Urinary bladder (tissue), 4 donors: ENCODE results near the gene MCM9. TPM values are rescaled to one million over a fixed set of nuclear protein-coding genes. Genes with fewer than 3 reads are reported as not detected.

Experiments used
- DNase-seq: peaks from one replicate; pipeline ENCODE4 v3.0.0-alpha.2; 2015; ENCODE audit errors: extremely low spot score
- H3K27ac ChIP-seq: one replicate; pipeline ENCODE4 v1.5.1; 2013; ENCODE audit warnings: low read depth, mild to moderate bottlenecking, moderate library complexity
- H3K36me3 ChIP-seq: one replicate; pipeline ENCODE4 v1.6.1; 2013; ENCODE audit warnings: mild to moderate bottlenecking, moderate library complexity; ENCODE audit not compliant: insufficient read depth
- H3K4me1 ChIP-seq: one replicate; pipeline ENCODE4 v1.6.1; 2013; ENCODE audit warnings: mild to moderate bottlenecking, moderate library complexity; ENCODE audit not compliant: insufficient read depth
- H3K4me3 ChIP-seq: one replicate; pipeline ENCODE4 v1.5.1; 2013; ENCODE audit warnings: low read depth, low read length
- WGBS: extraction: QIAGEN DNeasy Blood & Tissue Kit; methylation state at CpG from one replicate; pipeline ENCODE4 v1.1.7; 2013; 5-methylcytosine and 5-hydroxymethylcytosine counted together
- polyA plus RNA-seq: library from polyadenylated mRNA; stranded (reverse); fragments of 200-250 nt; gene quantifications from one replicate; pipeline ENCODE4 v1.2.3, GENCODE V29; 2013
- total RNA-seq: library from RNA; depleted of rRNA; stranded (reverse); fragments of >200 nt; gene quantifications from one replicate; pipeline ENCODE4 v1.2.3, GENCODE V29; 2014
- donor health status: healthy with polysubstance abuse.
- donor health status: healthy.

MCM9 gene
- total and polyA plus RNA-seq, 2 donors: 7.5 to 26.3 TPM

GRCh38 chr6:118917546-118918328 is 17.2 kb downstream of the MCM9 start:
- no peak overlapping the region for H3K27ac ChIP-seq
- no peaks in the 10 kb centered on the region for H3K4me1 ChIP-seq
- H3K36me3 ChIP-seq: peaks cover 6% of the 10 kb centered on the region
- no peak overlapping the region for H3K4me3 ChIP-seq
- 81% methylated on average over 5 of the region's 5 CpGs for WGBS
- no peak for DNase-seq

GRCh38 chr6:118914598-118914997 is 20.4 kb downstream of the MCM9 start:
- no peak for DNase-seq
- H3K4me3 ChIP-seq: no peak overlapping the region
- H3K27ac ChIP-seq: no peak overlapping the region
- no peaks in the 10 kb centered on the region for H3K4me1 ChIP-seq
- peaks cover 6% of the 10 kb centered on the region for H3K36me3 ChIP-seq

DNA sequence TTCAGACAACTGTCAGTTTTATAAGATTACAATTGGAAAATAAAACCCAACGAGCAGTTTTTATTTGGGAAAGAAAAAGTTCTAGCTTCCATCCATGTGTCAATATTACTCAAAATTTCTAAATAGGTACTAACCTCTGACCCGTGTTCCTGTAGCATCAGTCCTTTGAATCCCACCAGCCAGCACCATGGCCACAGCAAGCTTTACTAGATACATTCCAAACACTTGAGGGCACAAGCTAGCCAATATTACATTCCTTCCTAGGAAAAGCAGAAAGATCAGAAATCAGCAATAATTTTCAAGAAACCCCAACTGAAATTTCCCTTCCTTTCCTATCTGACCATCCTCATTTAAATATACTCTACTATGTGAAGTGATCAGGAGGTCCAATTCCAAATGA is 21.8 kb downstream of the MCM9 start:
- WGBS: 78% methylated on average over 2 of the region's 2 CpGs
- Histone ChIP-seq H3K27ac (no peak overlapping the region), H3K36me3 (peaks cover 6% of the 10 kb centered on the region), H3K4me3 (no peak overlapping the region), H3K4me1 (no peaks in the 10 kb centered on the region)
- DNase-seq: no peak

DNA sequence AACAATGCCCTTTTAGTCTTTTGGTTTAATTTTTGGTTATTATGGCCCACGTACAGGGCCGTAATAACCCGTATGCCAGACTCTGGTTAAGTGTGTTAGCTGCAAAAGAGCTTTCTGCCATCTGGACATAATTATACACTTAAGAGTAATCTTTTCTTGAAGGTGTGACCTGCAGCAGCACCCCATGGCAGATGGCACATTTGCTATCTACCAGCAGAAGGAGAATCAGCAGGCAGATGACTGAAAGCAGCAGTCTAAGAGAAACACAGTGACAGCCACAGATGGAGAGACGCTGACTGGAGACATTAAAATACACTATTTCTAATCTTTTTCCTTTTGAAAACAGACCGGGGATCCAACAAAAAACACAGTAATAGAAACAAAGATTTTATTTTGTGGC is 22.3 kb downstream of the MCM9 start:
- DNase-seq: no peak
- Histone ChIP-seq H3K4me3 (no peak overlapping the region), H3K27ac (no peak overlapping the region), H3K36me3 (peaks cover 5% of the 10 kb centered on the region), H3K4me1 (no peaks in the 10 kb centered on the region)
- WGBS: 73% methylated on average over 5 of the region's 5 CpGs

DNA sequence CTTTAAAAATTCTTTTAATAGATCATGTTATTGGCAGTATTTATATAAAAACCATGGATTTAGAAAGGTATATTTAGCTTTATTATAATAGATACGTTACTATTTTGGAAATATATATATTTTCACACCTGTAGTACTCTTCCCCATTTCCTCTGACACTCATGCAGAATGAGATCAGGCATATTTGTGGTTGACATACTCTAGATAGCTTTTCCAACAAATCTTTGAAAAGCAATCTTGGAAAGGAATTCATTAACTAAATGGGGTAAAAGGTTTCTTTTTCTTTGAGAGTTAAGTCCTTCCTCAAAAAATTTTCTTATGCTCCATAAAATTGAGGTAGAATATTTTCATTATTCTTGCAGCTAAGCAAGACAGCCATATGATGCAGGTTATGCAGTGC is 26.5 kb downstream of the MCM9 start:
- H3K4me1 ChIP-seq: no peaks in the 10 kb centered on the region
- no peak for DNase-seq
- H3K4me3 ChIP-seq: no peak overlapping the region
- H3K27ac ChIP-seq: no peak overlapping the region
- 64% methylated on average over 1 of the region's 1 CpG for WGBS
- H3K36me3 ChIP-seq: no peaks in the 10 kb centered on the region

DNA sequence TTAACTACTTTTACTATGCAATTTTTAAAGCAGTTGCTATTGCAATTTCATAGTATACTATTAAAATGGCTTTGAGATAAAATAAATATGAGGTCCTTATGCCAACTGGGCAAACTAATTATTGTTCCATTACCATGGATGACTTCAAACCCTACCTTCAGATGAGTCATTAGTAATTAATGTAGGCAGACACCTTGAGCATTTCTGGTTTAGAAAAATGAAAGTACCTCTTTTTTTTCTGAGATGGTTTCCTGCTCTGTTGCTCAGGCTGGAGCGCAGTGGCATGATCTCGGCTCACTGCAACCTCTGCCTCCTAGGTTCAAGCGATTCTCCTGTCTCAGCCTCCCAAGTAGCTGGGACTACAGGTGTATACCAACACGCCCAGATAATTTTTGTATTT is 29.1 kb downstream of the MCM9 start:
- Histone ChIP-seq H3K4me1 (no peaks in the 10 kb centered on the region), H3K36me3 (no peaks in the 10 kb centered on the region), H3K4me3 (no peak overlapping the region), H3K27ac (no peak overlapping the region)
- 97% methylated on average over 4 of the region's 4 CpGs for WGBS
- no peak for DNase-seq

GRCh38 chr6:118905084-118905483 is 29.9 kb downstream of the MCM9 start:
- DNase-seq: no peak
- Histone ChIP-seq H3K27ac (no peak overlapping the region), H3K36me3 (no peaks in the 10 kb centered on the region), H3K4me1 (no peaks in the 10 kb centered on the region), H3K4me3 (no peak overlapping the region)

DNA sequence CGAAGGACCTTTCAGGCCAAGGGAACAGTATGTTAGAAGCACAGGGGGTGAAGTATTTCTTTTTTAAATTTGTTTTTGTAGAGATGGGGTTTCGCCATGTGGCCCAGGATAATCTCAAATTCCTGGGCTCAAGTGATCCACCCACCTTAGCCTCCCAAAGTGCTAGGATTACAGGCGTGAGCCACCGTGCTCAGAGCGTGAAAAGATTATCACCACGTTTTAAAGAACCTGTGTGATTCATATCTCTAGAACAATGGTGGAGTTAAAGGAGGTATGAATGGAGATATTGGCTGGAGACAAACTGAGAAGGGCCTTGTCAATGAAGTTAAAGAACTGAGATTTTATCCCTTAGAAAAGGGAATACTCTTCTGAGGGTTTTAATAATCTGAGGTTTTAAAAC is 31.3 kb downstream of the MCM9 start:
- Histone ChIP-seq H3K4me3 (no peak overlapping the region), H3K36me3 (no peaks in the 10 kb centered on the region), H3K4me1 (peaks cover 2% of the 10 kb centered on the region), H3K27ac (no peak overlapping the region)
- WGBS: 92% methylated on average over 6 of the region's 6 CpGs
- no peak for DNase-seq

DNA sequence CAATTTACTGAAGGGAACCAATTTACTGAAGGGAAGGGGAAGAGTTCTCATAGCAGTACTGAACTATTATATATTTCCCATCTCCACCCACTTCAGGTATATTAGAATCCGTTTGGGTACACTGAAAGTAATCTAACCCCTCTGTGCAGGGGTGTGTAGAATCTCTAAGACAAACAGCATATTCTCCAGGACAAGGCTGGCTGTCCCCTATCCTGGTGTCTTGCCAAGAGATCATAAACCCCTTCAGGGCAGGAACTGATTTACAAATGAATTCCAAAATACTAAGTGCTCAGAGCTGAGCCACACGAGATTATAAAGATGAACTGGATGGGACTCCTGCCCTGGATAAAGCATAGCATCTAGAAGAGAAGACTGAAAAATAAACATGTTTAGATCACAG is 31.8 kb downstream of the MCM9 start:
- no peak overlapping the region for H3K27ac ChIP-seq
- no peak for DNase-seq
- WGBS: 53% methylated on average over 2 of the region's 2 CpGs
- H3K36me3 ChIP-seq: no peaks in the 10 kb centered on the region
- H3K4me1 ChIP-seq: peaks cover 2% of the 10 kb centered on the region
- no peak overlapping the region for H3K4me3 ChIP-seq

DNA sequence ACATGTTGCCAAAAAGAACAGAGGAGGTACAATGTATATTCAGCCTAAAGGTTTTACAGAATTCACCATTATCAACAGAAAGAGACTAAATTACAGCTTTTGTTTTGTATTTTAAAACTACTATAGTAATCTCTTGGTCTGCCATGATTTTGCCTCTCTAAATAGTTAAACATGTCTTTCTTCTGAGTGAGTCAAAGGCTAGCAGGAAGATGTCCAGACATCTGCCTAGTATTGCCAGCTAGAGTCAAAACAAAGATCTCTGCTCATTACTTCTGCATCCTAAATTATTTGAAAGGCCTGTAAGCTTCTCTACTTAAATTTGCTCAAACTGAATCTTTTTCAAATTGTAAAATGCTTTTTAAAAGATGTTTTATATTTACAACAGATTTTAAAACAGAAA is 32.2 kb downstream of the MCM9 start:
- H3K4me3 ChIP-seq: no peak overlapping the region
- H3K36me3 ChIP-seq: no peaks in the 10 kb centered on the region
- peaks cover 2% of the 10 kb centered on the region for H3K4me1 ChIP-seq
- DNase-seq: no peak
- H3K27ac ChIP-seq: no peak overlapping the region

DNA sequence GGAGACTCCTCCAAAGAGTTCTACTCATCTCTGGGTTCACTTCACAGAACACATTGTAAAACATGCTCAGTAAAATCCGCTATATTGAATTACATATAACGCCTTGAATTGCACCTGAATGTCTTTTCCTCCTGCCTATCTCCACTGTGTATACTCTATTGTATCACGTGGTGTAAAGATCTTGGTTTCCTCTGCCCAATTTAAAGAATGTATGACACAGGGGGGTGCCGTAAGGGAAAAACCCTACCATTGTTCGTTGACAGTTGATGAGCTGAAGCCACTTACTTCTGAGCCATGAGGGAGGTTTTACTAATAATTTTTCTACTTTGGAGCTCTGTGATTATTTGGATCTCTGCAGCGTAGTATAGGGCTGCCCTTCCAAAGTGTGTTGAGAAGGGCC is 35.0 kb downstream of the MCM9 start:
- no peak for DNase-seq
- Histone ChIP-seq H3K36me3 (no peaks in the 10 kb centered on the region), H3K4me1 (peaks cover 5% of the 10 kb centered on the region), H3K4me3 (no peak overlapping the region), H3K27ac (no peak overlapping the region)
- 74% methylated on average over 6 of the region's 6 CpGs for WGBS

GRCh38 chr6:118897386-118897785 is 37.6 kb downstream of the MCM9 start:
- Histone ChIP-seq H3K4me1 (peaks cover 5% of the 10 kb centered on the region), H3K4me3 (no peak overlapping the region), H3K36me3 (no peaks in the 10 kb centered on the region), H3K27ac (no peak overlapping the region)
- no peak for DNase-seq

DNA sequence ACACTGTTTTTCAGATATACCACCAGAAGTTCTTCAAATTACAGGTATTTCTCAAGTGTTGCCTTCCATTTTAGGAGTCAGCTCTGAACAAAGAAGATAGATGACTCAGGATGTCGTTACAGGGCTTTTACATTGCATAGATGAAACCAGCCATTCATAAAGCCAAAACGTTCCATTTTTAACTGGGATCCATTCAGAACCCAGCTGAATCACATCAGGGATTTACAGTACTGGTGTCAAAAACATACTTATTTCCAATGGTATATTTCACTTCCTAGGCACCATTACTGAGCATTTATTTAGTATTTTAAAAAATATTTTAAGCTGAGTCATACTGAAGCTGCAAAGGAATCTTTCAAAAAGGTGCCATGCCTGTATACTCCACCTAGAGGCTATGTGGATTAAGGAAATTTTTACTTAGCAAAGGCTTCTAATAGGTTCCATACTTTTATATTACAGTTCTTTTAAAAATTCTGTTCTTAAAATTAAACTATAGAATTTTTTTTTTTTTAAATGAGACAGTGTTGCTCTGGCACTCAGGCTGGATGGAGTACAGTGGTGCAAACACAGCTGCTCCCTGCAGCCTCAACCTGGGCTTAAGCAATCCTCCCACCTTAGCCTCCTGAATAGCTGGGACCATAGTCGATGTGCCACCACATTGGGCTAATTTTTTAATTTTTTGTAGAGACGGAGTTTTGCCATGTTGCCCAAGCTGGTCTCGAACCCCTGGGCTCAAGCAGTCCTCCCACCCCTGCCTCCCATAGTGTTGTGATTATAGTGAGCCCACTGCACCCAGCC is 38.4 kb downstream of the MCM9 start:
- H3K4me1 ChIP-seq: peaks cover 5% of the 10 kb centered on the region
- no peak overlapping the region for H3K27ac ChIP-seq
- 71% methylated on average over 5 of the region's 5 CpGs for WGBS
- DNase-seq: no peak
- H3K4me3 ChIP-seq: no peak overlapping the region
- no peaks in the 10 kb centered on the region for H3K36me3 ChIP-seq

- Histone ChIP-seq H3K4me1 (peaks cover 5% of the 10 kb centered on the region), H3K36me3 (no peaks in the 10 kb centered on the region), H3K27ac (no peak overlapping the region), H3K4me3 (no peak overlapping the region)
- WGBS: 45% methylated on average over 2 of the region's 2 CpGs
- no peak for DNase-seq
These were observed 39.1 kb downstream of the MCM9 start for GRCh38 chr6:118895859-118896258.
